GM18498 (cell line): ENCODE measurements around the gene VSTM2A.
"Not testable (repeated sequence)": the region's sequence is repeated elsewhere in the genome, so short reads cannot be mapped to it uniquely, and the experiment has no call there.

Experiments
- ATAC-seq: cut with Tn5 transposase; IDR thresholded peaks from one replicate; pipeline ENCODE4 v1.9.1; 2021; ENCODE audit warnings: mild to moderate bottlenecking, moderate library complexity; ENCODE audit not compliant: unreplicated experiment

VSTM2A gene

GRCh38 chr7:54541669-54542625, at the start of gene VSTM2A:
VSTM2A (plus strand) TSS chr7:54542375; CDS start chr7:54542731, 356 bp downstream.
- ATAC-seq: no peak

- ATAC-seq: not testable (repeated sequence)
Observed at GRCh38 chr7:54504531-54504930, 37.6 kb upstream of the VSTM2A start.

GRCh38 chr7:54529568-54529967, 12.6 kb upstream of the VSTM2A start:
- no peak for ATAC-seq

- ATAC-seq: no peak
Observed at GRCh38 chr7:54538122-54538521, 4.1 kb upstream of the VSTM2A start.

GRCh38 chr7:54543051-54543488, 895 bp downstream of the VSTM2A start:
- no peak for ATAC-seq

GRCh38 chr7:54544149-54544526, 2.0 kb downstream of the VSTM2A start:
- no peak for ATAC-seq

GRCh38 chr7:54544527-54545240, 2.5 kb downstream of the VSTM2A start:
- no peak for ATAC-seq

- ATAC-seq: no peak
Observed at GRCh38 chr7:54545241-54545563, 3.0 kb downstream of the VSTM2A start.

GRCh38 chr7:54546081-54546985, 4.2 kb downstream of the VSTM2A start:
- ATAC-seq: no peak

GRCh38 chr7:54546986-54547314, 4.8 kb downstream of the VSTM2A start:
- no peak for ATAC-seq

- no peak for ATAC-seq
Observed at GRCh38 chr7:54550471-54550870, 8.3 kb downstream of the VSTM2A start.

GRCh38 chr7:54556121-54556520, 13.9 kb downstream of the VSTM2A start:
- ATAC-seq: no peak

GRCh38 chr7:54559401-54559800, 17.2 kb downstream of the VSTM2A start:
- ATAC-seq: no peak

- no peak for ATAC-seq
Observed at GRCh38 chr7:54560198-54560597, 18.0 kb downstream of the VSTM2A start.

GRCh38 chr7:54560723-54561122, 18.5 kb downstream of the VSTM2A start:
- ATAC-seq: no peak

GRCh38 chr7:54563329-54563916, 21.2 kb downstream of the VSTM2A start:
- no peak for ATAC-seq

GRCh38 chr7:54565432-54565831, 23.3 kb downstream of the VSTM2A start:
- no peak for ATAC-seq

GRCh38 chr7:54581511-54581910, 39.3 kb downstream of the VSTM2A start:
- no peak for ATAC-seq

- no peak for ATAC-seq
Observed at GRCh38 chr7:54591404-54592386, 49.5 kb downstream of the VSTM2A start.

- peak; percentile 83 for ATAC-seq
Observed at GRCh38 chr7:54596747-54597146, 54.6 kb downstream of the VSTM2A start.
